ENCODE results near the gene PPA1.

Gene PPA1

DNA sequence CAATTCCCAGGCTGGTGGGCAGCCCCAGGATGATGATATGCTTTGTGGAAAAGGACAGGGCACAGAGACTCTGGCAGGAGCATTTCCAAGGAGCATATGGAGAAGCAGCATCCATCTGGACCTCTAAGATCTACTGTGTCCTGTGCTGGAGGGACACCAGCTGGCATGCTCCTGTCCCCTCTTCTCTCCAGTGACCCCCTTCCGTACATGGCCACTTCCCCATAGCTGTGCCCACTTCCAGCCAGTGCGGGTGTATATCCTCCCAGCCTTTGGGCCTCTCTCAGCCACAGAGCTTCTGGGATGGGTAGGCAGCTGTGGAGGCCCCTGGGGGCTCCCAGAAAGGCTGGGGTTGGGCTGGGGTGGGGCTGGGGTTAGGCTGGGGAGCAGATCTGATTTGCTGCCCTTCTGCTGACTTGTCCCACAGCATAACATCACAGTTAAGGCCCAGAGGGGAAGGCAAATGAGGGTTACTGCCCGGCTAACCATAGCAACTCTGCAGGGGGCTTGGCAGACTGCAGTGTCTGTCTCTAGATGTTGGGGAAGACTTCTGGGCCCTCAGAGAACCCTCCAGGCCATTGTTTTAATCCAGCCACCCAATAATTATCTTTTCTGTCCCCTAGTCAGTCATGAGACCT is 44.3 kb upstream of the PPA1 start:
- TF ChIP-seq BACH2 (CRISPR knock-in tag; IDR thresholded peaks at IDR 0.05; ENCODE audit: borderline replicate concordance) (no peak), ZFP30 (CRISPR knock-in tag; IDR thresholded peaks at IDR 0.05) (no peak), ESRRG (CRISPR knock-in tag; IDR thresholded peaks at IDR 0.05) (no peak), ZNF8 (CRISPR knock-in tag; IDR thresholded peaks at IDR 0.05) (no peak), ZNF70 (CRISPR knock-in tag; IDR thresholded peaks at IDR 0.05) (no peak), TOX (CRISPR knock-in tag; IDR thresholded peaks at IDR 0.05; ENCODE audit: borderline replicate concordance) (no peak), TCF4 (CRISPR knock-in tag; IDR thresholded peaks at IDR 0.05; ENCODE audit: borderline replicate concordance) (no peak), ISL1 (CRISPR knock-in tag; IDR thresholded peaks at IDR 0.05) (no peak), OSR1 (CRISPR knock-in tag; IDR thresholded peaks at IDR 0.05) (no peak), ZFP3 (CRISPR knock-in tag; IDR thresholded peaks at IDR 0.05) (no peak), GLIS3 (CRISPR knock-in tag; IDR thresholded peaks at IDR 0.05) (no peak), ARNTL (CRISPR knock-in tag; IDR thresholded peaks at IDR 0.05; ENCODE audit: borderline replicate concordance, low read depth) (no peak), ZNF565 (CRISPR knock-in tag; conservative IDR thresholded peaks at IDR 0.05; ENCODE audit: low read depth) (no peak), CSDC2 (CRISPR knock-in tag; IDR thresholded peaks at IDR 0.05) (no peak)
- TF ChIP-seq, protein P1, sequence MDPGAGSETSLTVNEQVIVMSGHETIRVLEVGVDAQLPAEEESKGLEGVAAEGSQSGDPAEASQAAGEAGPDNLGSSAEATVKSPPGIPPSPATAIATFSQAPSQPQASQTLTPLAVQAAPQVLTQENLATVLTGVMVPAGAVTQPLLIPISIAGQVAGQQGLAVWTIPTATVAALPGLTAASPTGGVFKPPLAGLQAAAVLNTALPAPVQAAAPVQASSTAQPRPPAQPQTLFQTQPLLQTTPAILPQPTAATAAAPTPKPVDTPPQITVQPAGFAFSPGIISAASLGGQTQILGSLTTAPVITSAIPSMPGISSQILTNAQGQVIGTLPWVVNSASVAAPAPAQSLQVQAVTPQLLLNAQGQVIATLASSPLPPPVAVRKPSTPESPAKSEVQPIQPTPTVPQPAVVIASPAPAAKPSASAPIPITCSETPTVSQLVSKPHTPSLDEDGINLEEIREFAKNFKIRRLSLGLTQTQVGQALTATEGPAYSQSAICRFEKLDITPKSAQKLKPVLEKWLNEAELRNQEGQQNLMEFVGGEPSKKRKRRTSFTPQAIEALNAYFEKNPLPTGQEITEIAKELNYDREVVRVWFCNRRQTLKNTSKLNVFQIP (CRISPR knock-in tag; IDR thresholded peaks at IDR 0.05; ENCODE audit: borderline replicate concordance, low read depth) = no peak
- TF ChIP-seq, protein P2, sequence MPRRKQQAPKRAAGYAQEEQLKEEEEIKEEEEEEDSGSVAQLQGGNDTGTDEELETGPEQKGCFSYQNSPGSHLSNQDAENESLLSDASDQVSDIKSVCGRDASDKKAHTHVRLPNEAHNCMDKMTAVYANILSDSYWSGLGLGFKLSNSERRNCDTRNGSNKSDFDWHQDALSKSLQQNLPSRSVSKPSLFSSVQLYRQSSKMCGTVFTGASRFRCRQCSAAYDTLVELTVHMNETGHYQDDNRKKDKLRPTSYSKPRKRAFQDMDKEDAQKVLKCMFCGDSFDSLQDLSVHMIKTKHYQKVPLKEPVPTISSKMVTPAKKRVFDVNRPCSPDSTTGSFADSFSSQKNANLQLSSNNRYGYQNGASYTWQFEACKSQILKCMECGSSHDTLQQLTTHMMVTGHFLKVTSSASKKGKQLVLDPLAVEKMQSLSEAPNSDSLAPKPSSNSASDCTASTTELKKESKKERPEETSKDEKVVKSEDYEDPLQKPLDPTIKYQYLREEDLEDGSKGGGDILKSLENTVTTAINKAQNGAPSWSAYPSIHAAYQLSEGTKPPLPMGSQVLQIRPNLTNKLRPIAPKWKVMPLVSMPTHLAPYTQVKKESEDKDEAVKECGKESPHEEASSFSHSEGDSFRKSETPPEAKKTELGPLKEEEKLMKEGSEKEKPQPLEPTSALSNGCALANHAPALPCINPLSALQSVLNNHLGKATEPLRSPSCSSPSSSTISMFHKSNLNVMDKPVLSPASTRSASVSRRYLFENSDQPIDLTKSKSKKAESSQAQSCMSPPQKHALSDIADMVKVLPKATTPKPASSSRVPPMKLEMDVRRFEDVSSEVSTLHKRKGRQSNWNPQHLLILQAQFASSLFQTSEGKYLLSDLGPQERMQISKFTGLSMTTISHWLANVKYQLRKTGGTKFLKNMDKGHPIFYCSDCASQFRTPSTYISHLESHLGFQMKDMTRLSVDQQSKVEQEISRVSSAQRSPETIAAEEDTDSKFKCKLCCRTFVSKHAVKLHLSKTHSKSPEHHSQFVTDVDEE (CRISPR knock-in tag; IDR thresholded peaks at IDR 0.05) = no peak
- TF ChIP-seq, protein P3, sequence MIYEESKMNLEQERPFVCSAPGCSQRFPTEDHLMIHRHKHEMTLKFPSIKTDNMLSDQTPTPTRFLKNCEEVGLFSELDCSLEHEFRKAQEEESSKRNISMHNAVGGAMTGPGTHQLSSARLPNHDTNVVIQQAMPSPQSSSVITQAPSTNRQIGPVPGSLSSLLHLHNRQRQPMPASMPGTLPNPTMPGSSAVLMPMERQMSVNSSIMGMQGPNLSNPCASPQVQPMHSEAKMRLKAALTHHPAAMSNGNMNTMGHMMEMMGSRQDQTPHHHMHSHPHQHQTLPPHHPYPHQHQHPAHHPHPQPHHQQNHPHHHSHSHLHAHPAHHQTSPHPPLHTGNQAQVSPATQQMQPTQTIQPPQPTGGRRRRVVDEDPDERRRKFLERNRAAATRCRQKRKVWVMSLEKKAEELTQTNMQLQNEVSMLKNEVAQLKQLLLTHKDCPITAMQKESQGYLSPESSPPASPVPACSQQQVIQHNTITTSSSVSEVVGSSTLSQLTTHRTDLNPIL (CRISPR knock-in tag; IDR thresholded peaks at IDR 0.05; ENCODE audit: low read depth) = no peak
- ATAC-seq = no peak

DNA sequence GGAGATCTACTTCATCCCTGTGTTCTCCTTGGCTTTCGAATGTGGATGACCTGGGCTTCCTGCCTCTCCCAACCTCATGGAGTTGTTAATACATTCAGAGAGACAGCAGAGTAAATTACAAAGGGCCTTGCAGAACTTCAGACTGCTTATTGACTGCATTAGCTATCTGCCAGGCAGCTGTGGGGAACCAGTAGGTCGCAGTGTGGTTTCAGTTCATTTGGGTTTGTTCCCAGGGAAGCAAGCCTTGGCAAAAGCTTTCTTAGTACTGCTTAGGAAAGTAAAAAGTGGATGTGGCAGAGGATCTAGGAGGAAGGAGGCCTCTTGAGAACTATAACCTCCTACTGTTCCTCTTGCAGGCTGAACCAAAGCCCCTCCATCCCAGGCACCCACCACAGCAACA is 41.4 kb upstream of the PPA1 start:
- TF ChIP-seq GLIS3 (CRISPR knock-in tag; IDR thresholded peaks at IDR 0.05) = no peak
- no peak for TF ChIP-seq CSDC2 (CRISPR knock-in tag; IDR thresholded peaks at IDR 0.05)
- TF ChIP-seq RARB (CRISPR knock-in tag; IDR thresholded peaks at IDR 0.05) = no peak
- TF ChIP-seq PPARA (CRISPR knock-in tag; IDR thresholded peaks at IDR 0.05; ENCODE audit: borderline replicate concordance) = no peak
- TF ChIP-seq, protein P4, sequence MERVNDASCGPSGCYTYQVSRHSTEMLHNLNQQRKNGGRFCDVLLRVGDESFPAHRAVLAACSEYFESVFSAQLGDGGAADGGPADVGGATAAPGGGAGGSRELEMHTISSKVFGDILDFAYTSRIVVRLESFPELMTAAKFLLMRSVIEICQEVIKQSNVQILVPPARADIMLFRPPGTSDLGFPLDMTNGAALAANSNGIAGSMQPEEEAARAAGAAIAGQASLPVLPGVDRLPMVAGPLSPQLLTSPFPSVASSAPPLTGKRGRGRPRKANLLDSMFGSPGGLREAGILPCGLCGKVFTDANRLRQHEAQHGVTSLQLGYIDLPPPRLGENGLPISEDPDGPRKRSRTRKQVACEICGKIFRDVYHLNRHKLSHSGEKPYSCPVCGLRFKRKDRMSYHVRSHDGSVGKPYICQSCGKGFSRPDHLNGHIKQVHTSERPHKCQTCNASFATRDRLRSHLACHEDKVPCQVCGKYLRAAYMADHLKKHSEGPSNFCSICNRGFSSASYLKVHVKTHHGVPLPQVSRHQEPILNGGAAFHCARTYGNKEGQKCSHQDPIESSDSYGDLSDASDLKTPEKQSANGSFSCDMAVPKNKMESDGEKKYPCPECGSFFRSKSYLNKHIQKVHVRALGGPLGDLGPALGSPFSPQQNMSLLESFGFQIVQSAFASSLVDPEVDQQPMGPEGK (CRISPR knock-in tag; IDR thresholded peaks at IDR 0.05; ENCODE audit: borderline replicate concordance) = no peak
- TF ChIP-seq ZNF70 (CRISPR knock-in tag; IDR thresholded peaks at IDR 0.05) = no peak
- ATAC-seq = no peak

DNA sequence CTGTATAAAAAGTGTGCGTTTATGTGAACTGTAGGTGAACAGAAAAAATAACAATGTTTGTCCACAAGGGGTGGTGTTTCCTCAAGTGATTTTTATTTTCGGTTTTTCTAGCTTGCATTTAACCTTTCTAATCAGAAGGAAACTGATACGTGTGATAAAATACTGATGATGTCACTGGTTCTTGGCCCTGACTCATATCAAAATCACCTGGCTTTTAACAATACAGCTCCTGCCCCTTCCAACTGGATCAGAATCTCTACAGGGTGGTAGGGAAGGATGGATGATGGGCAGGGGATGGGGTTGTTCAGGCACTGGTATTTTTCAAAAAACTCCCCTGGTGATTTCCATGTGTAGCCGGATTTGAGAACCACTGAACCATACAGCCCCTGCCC is 39.7 kb upstream of the PPA1 start:
- no peak for TF ChIP-seq TOX (CRISPR knock-in tag; IDR thresholded peaks at IDR 0.05; ENCODE audit: borderline replicate concordance)
- no peak for TF ChIP-seq ZFP30 (CRISPR knock-in tag; IDR thresholded peaks at IDR 0.05)
- no peak for TF ChIP-seq ESRRG (CRISPR knock-in tag; IDR thresholded peaks at IDR 0.05)
- no peak for TF ChIP-seq BACH2 (CRISPR knock-in tag; IDR thresholded peaks at IDR 0.05; ENCODE audit: borderline replicate concordance)
- ATAC-seq = peak; percentile 80

Data from SK-N-SH treated with all-trans-retinoic acid at 6 μM for 48 hours (cell line).